Activated T-cell treated with anti-CD3 and anti-CD28 coated beads for 1 hour (primary cell): Measurements from ENCODE around the gene CCNL2.
A peak's percentile ranks its signal among the peaks of the same experiment; 100 is the strongest.
"Not testable (repeated sequence)": the region's sequence is repeated elsewhere in the genome, so short reads cannot be mapped to it uniquely, and the experiment has no call there.

Experiments used
- DNase-seq: peaks from one replicate; pipeline ENCODE4 v3.0.0-alpha.2; 2020; ENCODE audit warnings: low read depth

The CCNL2 gene

DNA sequence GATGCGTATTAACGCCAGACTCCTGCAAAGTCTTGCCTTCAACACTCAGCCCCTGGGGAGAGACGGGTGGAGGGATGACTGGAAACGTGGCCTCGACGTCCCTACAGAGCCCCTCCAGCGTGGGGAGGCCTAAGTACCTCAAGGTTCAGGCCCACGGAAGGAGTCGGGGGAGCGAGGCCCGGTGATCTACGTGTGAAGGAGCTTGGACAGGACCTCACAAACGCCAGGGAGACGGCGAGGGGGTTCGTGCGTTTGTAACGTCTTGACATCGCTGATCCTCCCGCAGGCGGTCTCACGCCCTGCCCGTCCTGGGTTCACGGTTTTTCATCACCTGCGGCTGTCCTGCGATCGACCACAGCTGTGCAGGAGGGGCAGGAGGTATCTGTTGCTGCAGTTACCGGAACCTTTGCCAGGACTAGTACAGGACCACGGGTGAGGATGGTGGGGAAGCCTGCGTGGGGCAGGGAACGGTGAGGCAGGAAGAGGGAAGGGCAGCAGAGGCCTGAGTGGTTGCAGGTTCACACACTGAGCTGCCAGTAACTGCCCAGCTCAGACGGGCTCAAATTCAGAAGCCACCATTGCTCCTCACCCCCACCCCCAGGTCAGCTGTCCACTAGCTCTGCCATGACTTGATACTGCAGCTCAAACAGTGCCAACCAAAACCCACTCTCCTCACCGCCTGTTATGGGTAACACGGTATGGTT, 889 bp upstream of the CCNL2 start:
- DNase-seq: no peak

DNA sequence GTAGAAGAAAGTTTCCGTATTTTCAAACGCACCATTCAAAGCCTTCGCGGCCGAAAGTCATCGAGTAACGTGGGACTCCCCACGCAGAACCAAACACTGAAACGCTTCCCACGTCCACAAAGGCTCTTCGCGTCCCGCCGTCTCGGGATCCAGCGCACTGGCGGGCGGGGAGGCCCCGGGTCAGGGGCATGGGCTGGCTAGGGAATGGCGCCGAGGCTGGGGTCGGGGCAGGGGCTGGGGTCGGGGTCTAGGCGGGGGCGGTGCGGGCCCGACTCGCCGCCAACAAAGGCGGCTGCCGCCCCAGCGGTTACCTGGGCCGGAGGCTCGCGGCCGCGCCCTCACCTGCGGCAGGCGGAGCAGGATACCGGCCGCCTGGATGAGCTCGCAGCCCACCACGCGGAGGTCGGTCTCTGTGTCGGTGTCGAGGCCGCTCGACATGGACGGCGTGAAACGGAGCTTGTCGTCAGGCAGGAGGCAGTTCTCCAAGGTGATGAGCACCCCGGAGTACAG, 403 bp downstream of the CCNL2 start:
- no peak for DNase-seq

DNA sequence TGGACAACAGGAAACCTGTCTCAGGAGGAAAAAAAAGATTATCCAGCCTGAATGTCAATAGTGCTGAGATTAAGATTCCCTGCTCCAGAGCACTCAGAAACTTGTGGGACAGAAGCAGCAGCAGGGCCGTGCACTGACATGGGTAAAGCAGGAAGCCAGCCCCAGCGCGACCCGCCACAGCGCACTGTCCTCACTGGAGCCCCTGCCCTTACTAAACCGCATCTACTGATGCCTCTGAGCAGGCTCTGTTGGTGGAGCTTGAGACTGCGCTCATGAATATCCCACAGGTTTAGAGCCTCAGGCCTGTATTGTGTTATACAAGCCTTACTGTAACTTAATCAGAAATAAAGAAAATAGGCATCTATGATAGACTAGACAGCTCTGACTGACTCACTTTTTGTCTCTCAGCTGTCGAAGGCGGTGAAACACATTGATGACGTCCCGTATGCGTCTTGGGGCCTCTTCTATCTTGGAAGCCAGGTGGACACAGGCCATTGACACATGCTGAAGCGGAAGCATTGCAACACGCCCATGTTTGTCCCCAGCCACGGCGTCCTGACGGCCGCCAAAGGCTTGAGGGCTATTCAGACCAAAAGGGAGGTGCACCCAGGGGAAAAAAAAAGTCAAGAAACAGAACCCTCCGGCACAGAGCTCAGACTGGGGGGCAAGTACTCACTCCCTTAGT, 1.2 kb downstream of the CCNL2 start:
- no peak for DNase-seq

DNA sequence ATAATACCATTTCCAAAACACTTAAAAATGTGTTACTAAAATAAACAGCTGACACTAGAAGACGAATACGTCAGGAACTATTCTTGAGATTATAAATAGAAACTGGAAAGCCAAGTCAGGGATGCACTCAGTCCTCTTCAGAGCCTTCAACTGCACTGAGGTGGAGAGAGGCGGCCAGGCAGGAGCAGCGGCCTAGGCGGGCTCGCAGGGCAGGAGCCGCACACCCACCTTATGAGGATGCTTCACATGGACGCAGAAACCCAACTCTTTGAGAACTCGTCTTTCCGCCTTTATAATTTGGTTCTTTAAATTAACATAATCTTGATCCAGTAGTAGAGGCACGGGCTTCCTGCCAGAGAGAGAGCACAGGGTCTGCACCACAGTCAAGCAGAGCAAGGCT, 4.0 kb downstream of the CCNL2 start:
- DNase-seq: no peak

DNA sequence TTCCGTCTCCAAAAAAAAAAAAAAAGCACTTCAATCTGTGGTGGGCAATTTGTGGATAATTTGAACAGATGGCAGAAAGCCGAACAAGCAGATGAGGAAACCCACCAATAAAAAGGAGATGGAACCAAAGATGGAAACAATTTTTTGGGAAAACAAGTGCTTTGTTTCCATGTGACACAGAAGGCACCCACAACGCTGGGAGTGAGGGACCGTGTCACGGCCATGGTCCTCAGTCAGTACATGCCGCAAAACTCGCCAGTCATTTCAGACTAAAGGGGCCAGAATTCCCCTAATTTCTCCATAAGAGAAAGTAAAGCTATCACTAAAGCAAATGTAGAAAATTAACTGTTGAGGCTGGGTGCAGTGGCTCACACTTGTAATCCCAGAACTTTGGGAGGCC, 5.0 kb downstream of the CCNL2 start:
- DNase-seq: no peak

DNA sequence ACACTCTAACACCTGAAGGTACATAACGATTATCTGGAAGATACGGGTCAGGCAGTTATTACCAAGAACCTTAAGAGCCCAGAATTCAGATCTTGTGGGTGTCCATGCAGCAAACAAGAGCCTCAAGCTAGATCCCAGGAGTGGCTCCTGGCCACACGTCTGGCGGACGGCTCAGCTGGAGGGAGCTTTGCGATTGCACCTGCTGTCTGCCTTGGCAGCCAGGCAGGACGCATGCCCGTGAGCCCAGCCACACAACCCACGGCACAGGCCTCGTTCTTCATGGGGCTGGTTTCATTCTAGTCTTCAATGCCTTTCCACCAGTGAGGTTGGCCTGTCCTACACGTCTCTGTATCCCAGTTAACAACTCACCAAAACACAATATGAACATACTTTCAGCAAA, 5.7 kb downstream of the CCNL2 start:
- no peak for DNase-seq

DNA sequence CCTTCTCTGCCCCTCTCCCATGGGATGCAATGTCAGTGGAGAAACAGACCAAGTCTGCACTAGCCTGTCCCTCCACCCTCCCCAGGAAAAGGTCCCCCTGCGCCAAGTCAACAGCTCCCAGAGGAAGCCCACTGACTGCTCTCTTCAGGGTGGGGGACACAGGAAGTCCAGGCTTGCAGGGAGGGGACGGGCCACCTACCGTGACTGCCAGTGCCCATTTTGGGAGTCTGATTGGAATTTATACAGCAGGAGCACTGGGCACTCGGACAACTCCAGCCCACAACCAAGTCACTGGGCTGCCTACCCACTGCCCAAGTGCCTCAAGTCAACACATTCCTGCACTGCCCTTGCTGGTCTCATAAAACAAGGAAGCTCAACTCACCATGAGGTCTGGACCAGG, 6.1 kb downstream of the CCNL2 start:
- DNase-seq: no peak

DNA sequence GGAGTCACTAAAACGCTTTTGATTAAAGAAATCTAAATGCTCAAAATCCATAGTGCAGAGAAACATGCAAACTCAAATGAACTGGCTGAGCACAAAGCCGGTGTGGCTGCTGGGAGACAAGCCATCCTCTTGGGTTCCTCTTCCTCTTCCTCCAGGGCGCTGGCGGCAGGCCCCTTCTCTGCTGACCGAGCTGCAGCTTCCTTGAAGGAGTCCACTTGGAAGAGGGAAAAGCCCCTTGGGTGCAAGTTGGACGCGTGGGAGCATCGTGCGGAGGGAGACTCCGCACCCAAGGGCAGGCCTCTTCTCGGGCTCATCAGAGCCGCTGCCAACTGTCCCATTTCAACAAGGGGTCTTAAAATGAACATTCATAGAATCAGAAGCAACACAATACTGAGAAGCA, 7.9 kb downstream of the CCNL2 start:
- DNase-seq: no peak

DNA sequence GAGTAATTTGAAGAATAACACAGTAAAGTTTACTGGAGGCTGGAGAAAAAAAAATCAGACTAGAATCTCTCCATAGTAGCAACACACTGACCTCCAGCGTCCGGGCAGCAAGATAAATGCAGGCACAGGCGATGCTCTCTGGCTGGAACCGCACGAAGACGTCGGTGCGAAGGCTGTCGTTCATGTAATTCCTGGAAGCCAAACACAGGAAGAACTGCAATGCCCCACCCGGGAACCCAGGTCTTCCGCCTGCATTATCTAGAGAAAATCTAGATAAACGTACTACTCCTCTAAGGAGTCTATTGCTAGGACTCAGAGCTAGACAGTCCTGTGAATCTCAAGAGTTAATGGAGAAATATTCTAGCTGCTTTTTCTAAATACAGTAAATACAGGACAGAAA, 8.5 kb downstream of the CCNL2 start:
- no peak for DNase-seq

DNA sequence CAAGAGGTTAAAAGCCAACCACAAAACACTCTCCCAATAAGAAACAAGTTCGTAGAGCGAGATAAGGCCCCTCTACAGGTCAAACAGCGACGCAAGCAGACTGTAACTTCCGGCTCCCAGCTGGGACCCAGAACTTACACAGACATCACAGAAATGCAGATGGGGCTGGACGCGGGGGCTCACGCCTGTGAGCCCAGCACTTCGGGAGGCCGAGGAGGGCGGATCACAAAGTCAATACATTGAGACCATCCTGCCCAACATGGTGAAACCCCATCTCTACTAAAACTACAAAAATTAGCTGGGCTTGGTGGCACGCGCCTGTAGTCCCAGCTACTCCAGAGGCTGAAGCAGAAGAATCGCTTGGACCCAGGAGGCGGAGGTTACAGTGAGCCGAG, 11.1 kb downstream of the CCNL2 start:
- no peak for DNase-seq

DNA sequence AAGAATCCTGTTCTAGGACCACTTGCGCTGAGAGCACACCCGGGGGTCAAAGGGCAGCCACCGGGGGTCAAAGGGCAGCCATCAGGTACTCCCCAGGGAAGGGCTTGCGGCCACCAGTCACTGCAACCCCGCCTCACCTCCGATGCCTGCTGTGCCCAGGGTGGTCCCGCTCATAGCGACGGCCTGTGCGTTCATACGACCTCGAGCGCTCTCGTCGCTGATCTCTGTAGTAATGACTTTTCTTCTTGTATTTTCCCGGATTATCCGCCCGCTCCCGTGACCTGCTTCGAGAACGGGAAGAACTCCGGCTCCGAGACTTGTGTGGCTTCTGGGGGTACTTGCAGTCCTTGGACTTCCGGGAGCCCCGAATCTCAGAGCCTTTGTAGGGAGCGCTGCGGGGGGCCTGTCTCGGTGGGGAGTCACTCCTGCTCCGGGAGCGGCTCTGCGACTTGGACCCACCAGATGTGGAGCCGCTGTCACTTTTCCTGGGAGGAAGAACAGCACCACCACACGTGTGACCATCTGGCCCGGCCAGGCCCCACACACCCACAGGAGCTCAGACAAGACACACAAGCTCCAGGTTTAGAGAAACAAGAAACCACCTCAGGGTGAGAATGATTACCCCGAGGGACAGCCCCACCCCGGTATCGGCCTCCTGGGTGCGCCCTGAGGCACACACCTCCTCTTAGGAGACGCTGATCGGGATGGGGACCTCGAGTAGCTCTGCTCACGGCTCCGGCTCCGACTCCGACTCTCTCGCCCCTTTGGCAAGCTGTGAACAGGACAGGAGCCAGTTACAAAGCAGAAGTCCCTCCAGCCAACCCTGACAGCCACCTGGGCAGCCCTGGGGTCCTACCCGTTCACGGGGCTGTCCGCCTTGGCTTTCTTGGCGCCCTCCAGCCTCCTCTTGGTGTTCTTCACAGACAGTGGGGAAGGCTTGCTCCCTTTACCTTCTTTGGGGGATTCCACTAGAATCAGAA, 11.7 kb downstream of the CCNL2 start:
- no peak for DNase-seq

DNA sequence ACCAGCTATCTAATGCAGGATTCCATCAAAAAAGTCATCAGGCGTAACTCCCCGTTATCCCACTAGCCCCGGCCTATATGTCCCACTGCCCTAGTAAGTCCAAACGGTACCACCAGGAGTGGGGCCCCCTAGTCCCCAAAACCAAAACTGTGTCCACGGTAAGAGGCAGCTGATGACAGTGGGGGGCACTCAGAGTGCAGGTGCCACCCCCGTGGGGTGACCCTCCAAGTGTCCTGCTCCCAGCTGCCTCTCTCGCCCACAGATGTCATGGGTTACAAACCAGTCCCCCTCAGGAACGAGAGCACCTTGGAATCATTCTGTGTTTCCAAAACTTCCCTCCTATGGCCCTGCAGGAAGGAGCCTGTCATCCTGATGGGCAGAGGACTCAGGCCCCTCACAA, 13.2 kb downstream of the CCNL2 start:
- no peak for DNase-seq

DNA sequence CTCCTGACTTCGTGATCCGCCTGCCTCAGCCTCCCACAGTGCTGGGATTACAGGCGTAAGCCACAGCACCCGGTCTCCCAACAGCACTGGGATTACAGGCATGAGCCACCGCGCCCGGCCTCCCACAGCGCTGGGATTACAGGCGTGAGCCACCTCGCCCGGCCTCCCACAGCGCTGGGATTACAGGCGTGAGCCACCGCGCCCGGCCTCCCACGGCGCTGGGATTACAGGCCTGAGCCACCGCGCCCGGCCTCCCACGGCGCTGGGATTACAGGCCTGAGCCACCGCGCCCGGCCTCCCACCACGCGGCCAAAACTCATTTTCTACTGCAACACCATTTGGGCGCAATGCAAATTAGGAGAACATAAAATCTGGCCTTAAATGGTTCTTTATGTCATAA, 13.8 kb downstream of the CCNL2 start:
- not testable (repeated sequence) for DNase-seq

DNA sequence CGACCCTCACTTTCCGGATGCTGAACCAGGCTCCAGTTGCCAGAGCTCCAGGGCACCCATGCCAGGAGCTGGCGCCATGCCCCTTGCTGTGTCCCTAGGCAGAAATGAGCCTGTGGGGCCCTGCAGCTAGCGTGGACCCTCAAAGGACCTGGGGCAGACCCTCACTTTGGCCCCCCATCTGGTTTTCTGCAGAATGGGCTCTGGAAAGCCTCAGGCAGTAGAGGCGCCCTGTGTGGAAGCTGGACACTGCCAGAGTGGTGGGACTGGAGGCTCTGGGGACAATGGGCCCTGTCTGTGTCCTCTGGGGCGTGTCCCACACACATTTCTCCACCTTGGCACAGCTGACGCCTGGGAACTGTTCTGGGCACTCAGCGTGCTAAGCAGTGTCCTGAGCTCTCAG, 17.8 kb downstream of the CCNL2 start:
- DNase-seq: no peak

DNA sequence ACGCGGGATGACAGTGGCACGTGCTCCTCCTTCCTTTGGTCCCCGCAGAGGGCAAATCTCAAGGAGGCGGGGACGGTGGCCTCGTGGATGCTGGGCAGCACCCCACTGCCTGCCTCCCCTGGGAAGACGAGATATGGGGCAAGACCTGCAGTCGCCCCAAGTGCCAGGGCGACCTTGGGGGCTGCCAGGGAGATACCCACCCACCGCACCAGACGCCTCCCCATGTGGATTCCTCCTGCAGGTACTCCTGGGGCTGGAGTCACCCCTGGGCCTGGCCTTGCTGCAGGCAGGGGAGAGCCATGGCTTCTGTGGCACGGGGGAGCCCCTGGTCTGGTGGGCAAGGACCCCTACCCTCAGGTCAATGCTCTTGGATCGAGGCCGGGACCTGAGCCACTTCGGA, 18.3 kb downstream of the CCNL2 start:
- DNase-seq: no peak

DNA sequence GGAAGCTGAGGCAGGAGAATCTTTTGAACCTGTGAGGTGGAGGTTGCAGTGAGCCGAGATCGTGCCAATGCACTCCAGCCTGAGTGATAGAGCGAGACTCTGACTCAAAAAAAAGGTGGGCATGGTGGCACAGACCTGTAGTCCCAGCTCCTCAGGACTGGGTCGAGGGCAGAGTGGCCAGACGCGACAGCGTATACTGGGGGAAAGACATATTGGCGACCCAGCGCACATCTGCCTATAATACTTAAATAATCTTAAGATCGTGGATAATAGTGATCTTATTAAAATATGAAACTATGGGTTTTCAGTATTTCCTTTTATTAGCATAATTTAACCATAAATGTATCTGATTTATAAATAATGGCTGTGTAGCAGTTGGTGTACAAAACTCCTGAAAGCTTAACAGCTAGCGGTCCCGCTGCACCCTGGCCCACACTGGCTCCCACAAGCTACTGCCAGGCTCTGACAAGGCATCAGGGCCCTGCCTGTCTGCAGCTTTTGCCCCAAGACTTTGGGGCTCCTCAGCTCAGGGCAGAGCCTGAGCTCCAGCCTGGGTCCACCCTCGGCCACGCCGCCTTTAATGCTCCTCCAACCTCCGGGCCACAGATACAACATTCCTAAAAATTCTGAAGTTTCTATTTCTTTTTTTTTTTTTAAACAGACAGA, 21.5 kb downstream of the CCNL2 start:
- no peak for DNase-seq

DNA sequence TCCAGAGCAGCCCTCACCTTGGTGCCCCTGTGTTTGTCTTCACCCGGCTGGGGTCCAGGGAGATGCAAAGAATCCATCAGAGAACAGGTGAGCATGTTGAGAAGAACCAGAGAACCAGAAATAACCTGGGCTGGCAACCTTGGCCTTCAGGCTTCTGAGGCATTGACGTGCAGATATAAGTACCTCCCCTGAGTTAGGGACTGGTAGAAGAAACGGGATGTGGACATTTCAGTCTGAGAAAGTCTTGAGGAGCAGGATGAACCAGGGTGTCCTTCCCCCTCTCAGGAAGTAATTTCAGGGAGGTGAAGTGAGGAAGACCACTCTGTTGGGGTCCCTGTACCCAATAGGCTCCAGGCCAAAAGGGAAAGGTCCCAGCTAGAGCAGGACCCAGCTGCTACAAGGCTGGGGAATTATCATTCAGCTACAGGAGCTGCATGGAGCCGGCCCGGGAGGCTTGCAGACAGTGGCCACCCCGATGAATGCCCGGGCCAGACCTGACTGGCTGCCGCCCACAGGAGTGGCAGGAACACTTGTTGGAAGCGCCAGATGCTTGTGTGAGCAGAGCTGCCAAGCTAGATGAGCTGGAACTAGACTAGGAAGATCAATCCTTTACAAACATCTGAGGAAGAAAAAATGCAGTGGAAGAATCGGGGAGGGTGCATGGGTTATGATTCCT, 22.4 kb downstream of the CCNL2 start:
- no peak for DNase-seq

DNA sequence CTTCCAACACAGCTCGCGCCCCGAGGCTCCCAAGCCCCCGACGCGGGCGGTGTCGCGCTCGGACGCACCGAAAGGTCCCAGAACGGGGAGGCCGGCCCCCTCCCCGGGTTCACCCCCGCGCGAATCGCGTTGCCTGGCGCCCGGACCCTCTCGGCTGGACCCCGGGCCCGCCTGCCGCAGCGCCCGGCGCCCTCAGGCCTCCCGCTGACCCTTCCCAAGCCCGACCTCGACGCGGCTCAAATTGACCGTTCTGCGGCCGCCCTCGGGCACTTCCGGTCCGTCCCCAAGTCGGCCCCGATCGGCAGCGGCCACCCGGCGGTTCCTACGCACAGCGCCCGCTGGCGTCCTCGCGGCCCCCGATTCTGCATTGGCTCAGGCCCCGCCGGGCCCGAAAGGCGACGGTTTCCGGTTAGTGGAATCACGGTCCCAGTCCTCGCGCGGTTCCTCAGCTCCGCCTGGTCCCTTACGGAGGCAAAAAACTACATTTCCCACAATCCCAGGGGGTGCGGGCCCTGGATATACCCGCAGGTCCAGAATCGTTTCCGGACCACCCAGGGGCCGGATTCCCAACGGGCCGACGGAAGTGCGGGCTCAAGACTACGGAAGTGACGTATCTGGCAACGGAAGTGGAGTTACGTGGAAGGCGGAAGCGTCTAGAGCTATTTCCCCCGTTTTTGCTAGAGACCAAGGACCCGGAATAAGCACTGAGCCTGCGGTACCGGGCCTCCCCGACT, 24.0 kb downstream of the CCNL2 start, which contains the start of gene AURKAIP1:
TSS of gene AURKAIP1 (minus strand) at position 279 of the 734 bp plus-strand sequence. CDS start 451 bp downstream, outside the sequence.
- DNase-seq: peak; percentile 86

DNA sequence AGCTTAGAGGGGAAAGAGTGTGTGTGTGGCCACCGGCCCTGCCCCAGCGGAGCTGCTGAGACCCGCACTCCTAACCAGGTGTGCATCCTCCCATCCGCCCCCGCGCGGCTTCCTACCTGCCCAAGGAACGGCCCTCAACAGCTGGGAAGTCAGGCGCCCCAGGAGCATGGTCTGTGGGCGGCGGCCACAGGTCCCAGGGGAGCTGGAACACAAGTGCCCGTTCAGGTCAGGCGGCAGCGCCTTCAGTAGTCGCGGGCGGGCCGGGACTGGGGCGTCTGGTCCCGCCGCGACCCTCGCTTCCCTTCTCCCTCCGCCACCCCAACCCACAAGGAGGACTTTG, 24.6 kb downstream of the CCNL2 start:
- DNase-seq: no peak

DNA sequence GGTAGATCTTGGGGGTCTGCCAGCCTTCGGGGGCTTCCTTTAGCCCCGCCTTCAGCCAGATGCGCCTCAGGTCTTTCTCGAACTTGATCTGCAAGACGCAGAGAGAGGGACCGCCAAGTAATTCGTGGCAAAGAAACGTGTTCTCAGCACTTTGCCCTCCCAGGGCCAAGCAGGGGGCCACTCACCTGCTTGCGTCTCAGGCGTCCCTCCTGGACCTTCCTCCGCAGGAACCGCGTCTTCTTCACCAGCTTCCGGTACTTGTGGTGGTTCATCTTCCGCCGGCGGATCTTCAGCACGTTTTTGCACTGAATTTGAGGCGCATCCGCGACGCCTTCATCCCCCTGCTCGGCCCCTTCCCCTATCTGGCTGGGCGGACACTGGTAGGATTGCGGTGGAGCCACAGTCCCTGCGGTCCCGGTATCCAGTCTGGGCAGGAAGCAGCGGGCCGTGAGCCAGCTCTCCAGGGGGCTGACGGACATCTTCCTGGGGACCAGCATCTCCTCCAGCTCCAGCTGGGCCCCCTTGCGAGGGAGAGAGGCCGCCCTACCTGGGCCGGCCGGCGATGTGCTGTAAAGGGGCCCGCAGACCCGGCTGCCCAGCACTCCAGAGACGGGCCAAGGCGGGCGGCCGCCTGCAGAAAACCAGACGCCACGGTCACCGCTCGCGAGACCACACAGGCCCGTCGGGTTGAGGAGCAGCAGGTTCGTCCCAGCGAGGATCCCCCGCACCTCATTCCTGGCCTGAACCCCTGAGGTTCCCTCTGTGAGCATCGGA, 25.1 kb downstream of the CCNL2 start:
- no peak for DNase-seq
